Uterus (tissue), 2 donors: ENCODE measurements around the gene TNFRSF6B.

ENCODE experiments used
- CTCF ChIP-seq, 4 experiments: fragments of 200-600 bp in 2 of 4; fragments of 450-650 bp in 2 of 4; sonication (generic) in 2 of 4; IDR thresholded peaks; one replicate each; pipeline ENCODE4 v1.5.1; 2016 to 2019; ENCODE audit warnings: antibody characterized with exemption in 4 of 4, mild to moderate bottlenecking in 2 of 4, moderate library complexity in 1 of 4
- POLR2A ChIP-seq, 2 donors: fragments of 450-650 bp; IDR thresholded peaks; one replicate each; pipeline ENCODE4 v1.6.1; 2016; ENCODE audit warnings: antibody characterized with exemption in 2 of 2, mild to moderate bottlenecking in 1 of 2, moderate library complexity in 1 of 2

- TF ChIP-seq POLR2A (IDR thresholded peaks at IDR 0.05) (no peak), CTCF (IDR thresholded peaks at IDR 0.05) (no peak)
Observed at GRCh38 chr20:63744158-63744557, 47.7 kb downstream of the TNFRSF6B start.
